DMS79 (cell line): ENCODE results near the gene DCAF5.
"Not testable (repeated sequence)": the region's sequence is repeated elsewhere in the genome, so short reads cannot be mapped to it uniquely, and the experiment has no call there.

ENCODE experiments used
- DNase-seq: peaks from one replicate; lab custom pipeline; 2025; lab: John Stamatoyannopoulos, UW

Gene DCAF5

GRCh38 chr14:69152902-69153151 is at the start of gene DCAF5:
Gene DCAF5 (minus strand): TSS chr14:69153119. CDS start chr14:69152978, 141 bp downstream.
- DNase-seq, result no peak

- no peak for DNase-seq
Measured at GRCh38 chr14:69199786-69200185, 46.9 kb upstream of the DCAF5 start.

- no peak for DNase-seq
Measured at GRCh38 chr14:69193721-69194120, 40.8 kb upstream of the DCAF5 start.

GRCh38 chr14:69191340-69192111 is 38.6 kb upstream of the DCAF5 start, which contains the start of gene EXD2:
Gene EXD2 (plus strand): TSS chr14:69191498. CDS start chr14:69209471, 17,973 bp downstream.
- DNase-seq, result peak; percentile 98

GRCh38 chr14:69190191-69190590 is 37.3 kb upstream of the DCAF5 start:
- no peak for DNase-seq

- DNase-seq, result no peak
Measured at GRCh38 chr14:69183735-69184134, 30.8 kb upstream of the DCAF5 start.

GRCh38 chr14:69182580-69182979 is 29.7 kb upstream of the DCAF5 start:
- DNase-seq, result not testable (repeated sequence)

GRCh38 chr14:69181491-69181890 is 28.6 kb upstream of the DCAF5 start:
- DNase-seq, result no peak

- no peak for DNase-seq
Measured at GRCh38 chr14:69175130-69175529, 22.2 kb upstream of the DCAF5 start.

GRCh38 chr14:69171569-69171968 is 18.6 kb upstream of the DCAF5 start:
- DNase-seq, result no peak

GRCh38 chr14:69170839-69171238 is 17.9 kb upstream of the DCAF5 start:
- DNase-seq, result no peak

- not testable (repeated sequence) for DNase-seq
Measured at GRCh38 chr14:69165787-69166186, 12.9 kb upstream of the DCAF5 start.

- no peak for DNase-seq
Measured at GRCh38 chr14:69161590-69161989, 8.7 kb upstream of the DCAF5 start.

- no peak for DNase-seq
Measured at GRCh38 chr14:69156224-69156623, 3.3 kb upstream of the DCAF5 start.

GRCh38 chr14:69154779-69155178 is 1.9 kb upstream of the DCAF5 start:
- no peak for DNase-seq

GRCh38 chr14:69153873-69154270 is 953 bp upstream of the DCAF5 start:
- no peak for DNase-seq

- DNase-seq, result peak; percentile 91
Measured at GRCh38 chr14:69153152-69153872, 393 bp upstream of the DCAF5 start.

GRCh38 chr14:69152181-69152901 is 578 bp downstream of the DCAF5 start:
- peak; percentile 64 for DNase-seq

GRCh38 chr14:69151458-69152180 is 1.3 kb downstream of the DCAF5 start:
- DNase-seq, result peak; percentile 73

- no peak for DNase-seq
Measured at GRCh38 chr14:69149461-69150244, 3.3 kb downstream of the DCAF5 start.

GRCh38 chr14:69142101-69142500 is 10.8 kb downstream of the DCAF5 start:
- DNase-seq, result no peak
